Peyer's patch (tissue), 4 donors: Measurements from ENCODE around the gene PDCD1LG2.

Experiments
- POLR2A ChIP-seq, 2 donors: fragments of 450-650 bp; IDR thresholded peaks; one replicate each; pipeline ENCODE4 v1.5.1; 2017; ENCODE audit warnings: antibody characterized with exemption in 2 of 2, mild to moderate bottlenecking in 2 of 2, moderate library complexity in 2 of 2
- TF ChIP-seq, protein P1 (sequence below), 6 experiments: fragments of 450-650 bp in 4 of 6; fragments of 200-600 bp in 2 of 6; sonication (generic) in 1 of 6; IDR thresholded peaks; one replicate each; pipeline ENCODE4 v1.5.1; 2017 to 2019; ENCODE audit warnings: antibody characterized with exemption in 6 of 6, mild to moderate bottlenecking in 3 of 6, moderate library complexity in 1 of 6

DNA sequence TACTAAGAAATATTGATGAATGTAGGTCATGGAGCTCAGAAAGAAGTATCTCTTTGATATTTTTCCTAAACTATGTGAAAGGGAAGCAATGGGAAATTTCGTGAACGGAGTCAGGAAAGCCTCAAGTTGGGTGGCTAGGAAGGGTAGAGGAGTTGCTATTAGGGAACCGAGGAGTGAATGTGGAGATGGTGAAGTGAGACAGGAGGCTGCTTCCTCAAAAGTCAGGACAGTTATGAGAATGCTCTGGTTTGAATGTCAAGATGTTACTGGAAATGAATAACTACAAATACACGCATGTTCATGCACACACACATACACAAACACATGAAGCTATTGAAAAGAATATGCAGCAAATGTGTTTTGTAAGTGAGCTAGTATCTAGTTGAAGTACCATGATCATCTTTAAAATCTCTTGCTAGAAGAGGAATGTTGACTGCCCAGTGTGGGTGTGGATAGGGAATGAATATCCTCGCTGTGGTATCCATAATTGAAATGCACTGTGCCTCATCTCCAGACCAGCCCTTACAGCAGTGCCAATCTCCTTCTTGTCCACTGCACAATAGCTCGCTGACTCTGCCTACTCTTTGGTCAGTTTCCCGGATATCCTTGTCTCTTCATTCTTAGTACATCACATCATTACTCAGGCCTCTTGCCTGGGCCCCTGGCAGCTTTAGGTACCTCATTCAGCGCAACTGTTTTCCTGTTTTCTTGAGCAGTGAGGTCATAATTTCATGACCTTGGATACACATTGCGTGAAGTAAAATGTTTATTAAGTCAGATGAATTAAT lies 21.9 kb upstream of the PDCD1LG2 start:
- TF ChIP-seq, protein P1, sequence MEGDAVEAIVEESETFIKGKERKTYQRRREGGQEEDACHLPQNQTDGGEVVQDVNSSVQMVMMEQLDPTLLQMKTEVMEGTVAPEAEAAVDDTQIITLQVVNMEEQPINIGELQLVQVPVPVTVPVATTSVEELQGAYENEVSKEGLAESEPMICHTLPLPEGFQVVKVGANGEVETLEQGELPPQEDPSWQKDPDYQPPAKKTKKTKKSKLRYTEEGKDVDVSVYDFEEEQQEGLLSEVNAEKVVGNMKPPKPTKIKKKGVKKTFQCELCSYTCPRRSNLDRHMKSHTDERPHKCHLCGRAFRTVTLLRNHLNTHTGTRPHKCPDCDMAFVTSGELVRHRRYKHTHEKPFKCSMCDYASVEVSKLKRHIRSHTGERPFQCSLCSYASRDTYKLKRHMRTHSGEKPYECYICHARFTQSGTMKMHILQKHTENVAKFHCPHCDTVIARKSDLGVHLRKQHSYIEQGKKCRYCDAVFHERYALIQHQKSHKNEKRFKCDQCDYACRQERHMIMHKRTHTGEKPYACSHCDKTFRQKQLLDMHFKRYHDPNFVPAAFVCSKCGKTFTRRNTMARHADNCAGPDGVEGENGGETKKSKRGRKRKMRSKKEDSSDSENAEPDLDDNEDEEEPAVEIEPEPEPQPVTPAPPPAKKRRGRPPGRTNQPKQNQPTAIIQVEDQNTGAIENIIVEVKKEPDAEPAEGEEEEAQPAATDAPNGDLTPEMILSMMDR (IDR thresholded peaks at IDR 0.05) = no peak
- TF ChIP-seq POLR2A (IDR thresholded peaks at IDR 0.05) = no peak
